Amniotic stem cell (primary cell): ENCODE data around the gene FAM114A1.
A peak's percentile ranks its signal among the peaks of the same experiment; 100 is the strongest.
"Not testable (repeated sequence)": the region's sequence is repeated elsewhere in the genome, so short reads cannot be mapped to it uniquely, and the experiment has no call there.

Experiments
- DNase-seq: peaks from one replicate; lab custom pipeline; 2025; lab: John Stamatoyannopoulos, UW

Gene FAM114A1

DNA sequence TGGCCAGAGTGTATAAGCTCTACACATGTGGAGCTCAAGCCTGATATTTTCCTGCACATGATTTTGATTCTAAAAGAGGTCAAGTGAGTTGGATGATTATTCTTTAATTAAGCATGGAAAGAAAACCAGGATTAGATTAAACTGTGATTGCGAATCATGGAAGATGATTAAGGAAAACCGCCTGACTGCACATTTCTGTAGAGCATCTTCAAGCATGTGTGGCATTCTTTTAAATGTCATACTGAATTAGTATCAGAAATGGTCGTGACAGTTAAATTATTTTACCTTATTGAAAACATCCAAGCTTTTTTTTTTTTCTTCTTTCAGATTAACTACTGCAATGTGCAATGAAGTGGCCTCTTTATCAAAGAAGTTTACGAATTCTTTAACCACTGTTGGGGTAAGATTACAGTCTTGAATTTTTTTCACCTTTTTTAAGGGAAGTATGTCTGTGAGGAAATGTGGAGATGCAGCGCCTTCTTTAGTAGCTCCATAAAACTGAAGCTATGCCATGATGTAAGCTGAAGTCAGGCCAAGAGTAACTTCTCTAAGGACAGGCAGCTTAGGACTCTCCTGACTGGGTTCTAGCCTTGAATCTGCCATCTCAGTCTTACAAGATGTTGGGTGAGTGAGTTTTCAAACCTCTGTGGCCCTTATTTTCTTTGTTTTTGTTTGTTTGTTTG, 67.9 kb downstream of the FAM114A1 start:
- no peak for DNase-seq

DNA sequence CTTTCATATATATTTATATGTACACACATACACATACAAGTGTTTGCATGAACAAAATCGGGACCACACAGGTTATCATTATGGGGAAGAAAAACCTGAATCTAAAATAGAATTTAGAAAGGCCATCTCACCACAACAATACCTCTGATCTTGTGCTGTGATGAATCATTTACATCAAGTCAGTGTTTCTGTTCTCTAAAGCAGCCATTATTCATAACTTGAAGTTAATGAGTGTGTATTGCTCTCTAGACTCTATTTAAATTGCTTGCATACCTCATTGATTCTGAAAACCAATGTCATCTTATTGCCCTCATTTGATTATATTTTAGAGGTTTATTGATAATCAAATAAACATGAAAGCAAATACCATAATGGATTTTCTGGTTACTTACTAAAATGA, 71.6 kb downstream of the FAM114A1 start:
- no peak for DNase-seq

DNA sequence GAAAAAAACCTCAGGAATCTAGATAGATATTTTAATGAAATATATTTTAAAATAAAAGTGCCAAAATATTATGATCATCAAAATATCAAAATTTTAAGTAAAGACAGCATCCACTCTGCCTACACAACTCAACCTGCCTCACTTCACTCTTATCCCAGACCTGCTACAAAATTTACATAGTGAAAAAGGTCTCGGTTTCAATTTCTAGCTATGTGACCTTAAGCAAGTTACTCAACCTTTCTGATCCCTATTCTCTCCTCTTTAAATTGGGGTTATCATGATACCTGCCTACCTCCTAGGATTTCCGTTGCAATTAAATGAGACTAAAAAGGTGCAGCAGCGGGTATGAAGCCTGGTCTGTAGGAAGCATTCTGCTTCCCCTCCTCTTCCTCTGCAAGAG, 72.9 kb downstream of the FAM114A1 start:
- DNase-seq = no peak

DNA sequence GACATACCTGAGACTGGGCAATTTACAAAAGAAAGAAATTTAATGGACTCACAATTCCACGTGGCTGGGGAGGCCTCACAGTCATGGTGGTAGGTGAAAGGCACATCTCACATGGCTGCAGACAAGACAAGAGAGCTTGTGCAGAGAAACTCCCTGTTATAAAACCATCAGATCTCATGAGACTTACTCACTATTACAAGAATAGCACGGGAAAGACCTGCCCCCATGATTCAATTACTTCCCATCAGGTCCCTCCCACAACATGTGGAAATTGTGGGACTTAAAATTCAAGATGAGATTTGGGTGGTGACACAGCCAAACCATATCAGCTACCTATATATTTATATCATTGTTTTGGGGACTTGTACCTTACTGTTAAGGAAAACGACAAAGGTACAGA, 74.3 kb downstream of the FAM114A1 start:
- DNase-seq = not testable (repeated sequence)

DNA sequence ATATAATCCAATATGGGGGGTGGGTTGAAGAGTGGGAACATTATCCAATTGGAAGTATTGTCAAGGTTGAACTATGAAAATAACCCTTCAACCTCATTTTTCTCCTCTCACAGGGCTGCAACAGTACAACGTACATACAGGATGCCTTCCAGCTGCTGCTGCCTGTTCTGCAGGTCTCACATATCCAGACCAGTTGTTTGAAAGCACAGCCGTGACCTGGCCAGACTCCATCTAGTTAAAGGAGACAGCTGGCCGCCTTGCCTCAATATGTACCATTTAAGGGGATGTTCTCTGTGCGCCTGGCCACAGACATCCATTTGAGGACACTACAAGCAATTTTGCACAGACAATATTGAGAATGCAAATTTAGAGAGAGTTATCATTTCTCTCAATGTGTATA, 75.7 kb downstream of the FAM114A1 start:
- DNase-seq = no peak

DNA sequence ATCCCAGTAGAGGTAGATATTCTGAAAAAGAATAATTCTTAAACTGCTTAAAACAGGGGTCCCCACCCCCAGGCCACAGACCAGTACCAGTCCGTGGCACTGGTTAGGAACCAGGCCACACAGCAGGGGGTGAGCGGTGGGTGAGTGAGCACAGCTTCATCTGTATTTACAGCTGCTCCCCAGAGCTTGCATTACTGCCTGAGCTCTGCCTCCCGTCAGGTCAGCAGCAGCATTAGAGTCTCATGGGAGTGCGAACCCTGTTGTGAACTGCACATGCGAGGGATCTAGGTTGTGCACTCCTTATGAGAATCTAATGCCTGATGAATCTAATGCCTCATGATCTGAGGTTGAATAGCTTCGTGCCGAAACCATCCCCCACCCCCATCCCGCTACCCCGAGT, 76.8 kb downstream of the FAM114A1 start:
- DNase-seq = no peak

DNA sequence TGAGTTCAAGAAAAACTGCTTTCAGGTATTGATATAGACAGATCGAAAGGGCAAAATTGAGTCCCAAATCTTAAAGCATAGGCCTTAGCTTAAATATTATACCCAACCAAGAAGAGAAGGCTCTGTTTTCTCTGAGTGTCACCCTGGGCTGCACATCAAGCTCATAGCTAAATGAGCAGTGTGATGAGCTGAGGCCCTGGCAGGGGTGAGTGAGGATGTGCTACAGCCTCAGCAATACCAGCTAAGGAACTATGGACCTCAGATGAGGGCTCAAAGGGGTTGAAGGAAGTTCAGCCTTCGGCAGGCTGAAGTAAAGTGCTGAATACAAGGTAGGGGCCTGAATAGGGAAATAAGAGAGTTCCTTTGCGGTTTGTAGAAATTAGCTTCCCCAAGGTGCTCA, 79.3 kb downstream of the FAM114A1 start:
- no peak for DNase-seq

DNA sequence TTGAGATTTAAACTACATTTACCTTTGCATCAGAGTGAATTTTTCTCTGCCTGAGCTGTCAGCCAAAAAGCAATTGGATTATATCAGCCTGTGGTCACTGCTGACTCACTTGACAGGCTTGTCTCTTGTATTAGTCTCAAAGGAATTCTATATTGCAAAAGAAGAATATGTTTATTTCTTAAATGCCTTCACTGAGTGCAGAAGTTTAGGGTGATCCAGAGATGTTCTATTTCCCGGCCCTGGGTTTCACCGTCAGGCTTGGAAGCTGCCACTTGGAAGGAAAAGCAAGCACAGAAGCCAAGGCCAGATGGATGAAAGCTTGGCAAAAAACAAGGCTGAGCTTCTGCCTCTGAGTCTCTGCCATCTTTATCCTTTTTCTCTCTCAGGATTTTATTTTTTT, 80.9 kb downstream of the FAM114A1 start:
- DNase-seq = peak; percentile 68

DNA sequence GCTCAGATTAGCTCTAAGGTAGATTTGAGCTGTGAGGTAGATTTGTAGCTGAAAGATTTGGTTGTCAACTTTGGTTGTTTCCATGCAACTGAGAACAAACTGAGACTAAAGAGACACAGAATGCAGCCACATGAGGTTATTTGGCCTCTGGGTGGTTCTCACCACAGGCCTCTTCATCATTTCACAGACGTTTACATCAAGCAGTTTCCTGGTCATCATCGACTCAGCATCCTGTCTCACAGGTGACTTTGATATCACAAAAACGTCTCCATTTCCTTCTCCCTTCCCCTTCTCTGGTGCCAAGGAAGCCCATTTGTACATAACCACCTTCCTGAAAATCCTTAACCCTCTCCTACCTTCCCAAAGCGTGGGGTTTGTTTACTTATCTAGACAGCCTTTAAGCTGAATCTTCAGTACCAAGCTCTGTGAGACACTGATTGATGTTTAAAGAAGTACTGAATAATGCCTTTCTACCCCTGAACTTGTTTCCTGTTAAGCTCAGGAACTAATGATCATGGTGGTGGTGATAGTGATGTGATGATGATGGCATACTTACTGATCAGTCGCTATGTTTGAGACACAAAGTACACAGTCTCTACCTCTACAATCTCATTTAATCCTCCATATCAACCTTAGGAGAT, 81.9 kb downstream of the FAM114A1 start:
- DNase-seq = no peak

DNA sequence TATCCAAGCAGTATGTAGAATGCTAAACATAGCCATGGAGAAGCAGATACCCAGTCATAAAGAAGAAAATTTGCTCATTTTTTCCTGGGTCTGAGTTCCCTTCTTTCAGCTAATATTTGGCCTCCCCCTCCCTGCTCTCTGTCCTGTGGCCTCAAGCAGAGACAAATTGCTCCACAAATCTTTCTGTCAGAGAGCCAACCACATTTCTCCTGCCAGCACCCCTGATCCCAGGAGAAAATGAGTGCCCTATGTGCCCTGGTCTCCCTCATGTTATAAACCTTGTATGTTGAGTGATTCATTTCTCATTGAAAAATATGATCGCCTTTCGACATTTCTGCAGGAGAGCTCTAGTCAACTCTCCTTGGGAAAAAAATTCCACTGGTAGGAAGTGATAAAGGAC, 82.6 kb downstream of the FAM114A1 start:
- no peak for DNase-seq

DNA sequence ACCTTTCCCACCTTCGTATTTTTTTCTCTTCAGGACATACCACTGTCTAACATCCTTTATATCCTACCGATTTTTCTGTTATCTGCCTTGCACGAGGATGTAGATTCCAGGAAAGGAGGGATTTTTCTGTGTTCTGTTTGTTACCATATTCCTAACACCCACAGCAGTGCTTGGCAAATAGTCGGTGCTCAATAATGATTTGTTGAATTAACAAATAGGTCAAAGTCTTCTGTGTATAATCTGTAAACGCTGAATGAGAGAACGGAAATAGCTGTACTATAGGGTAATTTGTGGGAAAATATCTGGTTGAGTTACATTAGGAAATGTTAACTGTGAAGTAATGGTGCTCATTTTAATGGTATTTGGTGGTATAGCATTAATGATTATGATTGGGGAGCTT, 83.1 kb downstream of the FAM114A1 start:
- DNase-seq = no peak

DNA sequence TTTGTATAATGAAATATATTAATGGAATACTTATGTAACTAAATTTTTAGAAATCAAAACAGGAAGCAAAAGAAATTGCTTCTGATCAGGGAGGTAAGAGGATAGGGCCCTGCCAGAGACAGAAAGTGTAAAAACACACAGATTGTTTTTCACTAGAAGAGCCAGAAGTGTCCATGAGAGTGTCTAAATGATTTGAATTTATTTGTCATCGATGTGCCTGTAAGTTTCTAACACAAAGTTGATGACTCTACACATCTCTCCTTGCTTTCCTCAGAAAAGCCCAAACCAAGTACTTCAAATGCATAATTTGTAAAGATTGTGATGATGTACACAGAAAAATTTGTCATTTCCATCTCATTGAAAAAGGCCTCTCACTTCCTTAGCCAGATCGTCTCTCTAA, 84.0 kb downstream of the FAM114A1 start:
- no peak for DNase-seq

DNA sequence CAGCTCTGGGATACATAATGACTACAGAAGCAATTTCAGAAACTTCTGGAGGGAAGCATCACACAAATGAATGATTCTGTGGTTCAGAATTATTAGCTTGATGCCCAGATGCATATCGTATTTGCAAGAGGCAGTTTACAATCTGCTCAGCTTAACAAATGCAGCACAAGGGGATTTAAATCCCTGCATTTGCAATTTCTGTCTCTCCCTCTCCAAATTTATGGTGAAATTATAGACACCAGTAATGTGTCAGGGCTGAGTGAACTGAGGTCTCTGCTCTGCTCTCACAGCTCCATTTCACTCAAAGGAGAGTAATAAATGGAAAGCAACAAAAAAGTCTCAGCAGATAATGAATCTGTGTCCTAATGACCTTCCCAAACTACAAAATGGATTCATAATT, 84.4 kb downstream of the FAM114A1 start:
- no peak for DNase-seq

DNA sequence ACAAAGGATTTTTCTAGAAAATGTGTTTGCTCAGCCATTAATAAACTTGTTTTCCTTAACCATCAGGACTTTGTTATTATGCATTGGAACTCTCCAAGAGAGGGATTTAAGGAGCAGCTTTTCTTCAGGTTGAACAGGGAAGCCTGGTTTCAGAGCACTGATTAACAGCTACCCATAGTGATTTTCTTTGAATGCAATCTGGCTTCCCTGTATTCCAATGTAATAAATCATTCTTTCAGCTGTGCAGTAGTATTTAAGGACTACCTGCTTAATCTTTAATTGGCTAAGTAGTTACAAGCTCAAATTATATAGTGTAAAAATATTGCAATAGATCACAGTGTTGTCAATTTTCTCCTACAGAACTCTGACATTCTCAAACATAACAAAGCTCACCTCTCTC, 87.1 kb downstream of the FAM114A1 start:
- no peak for DNase-seq

DNA sequence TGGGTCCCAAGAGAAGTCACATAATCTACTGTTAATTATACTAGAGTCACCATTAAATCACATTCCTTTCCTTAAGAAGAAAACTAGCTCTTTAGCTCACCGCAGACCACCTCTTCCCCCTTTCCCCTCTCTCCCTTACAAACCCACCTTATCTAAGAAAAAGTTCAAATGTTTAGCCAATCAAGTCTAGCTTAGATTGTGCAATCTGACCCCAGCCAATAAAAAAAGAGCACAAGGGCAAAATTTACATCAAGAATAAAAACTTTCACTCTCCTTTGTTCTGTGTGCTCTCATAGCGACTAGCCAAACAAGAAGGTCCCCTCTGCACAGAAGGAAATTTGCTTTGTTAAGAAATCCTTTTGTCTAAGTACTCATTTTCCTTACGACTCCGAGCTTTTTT, 88.4 kb downstream of the FAM114A1 start:
- DNase-seq = no peak

DNA sequence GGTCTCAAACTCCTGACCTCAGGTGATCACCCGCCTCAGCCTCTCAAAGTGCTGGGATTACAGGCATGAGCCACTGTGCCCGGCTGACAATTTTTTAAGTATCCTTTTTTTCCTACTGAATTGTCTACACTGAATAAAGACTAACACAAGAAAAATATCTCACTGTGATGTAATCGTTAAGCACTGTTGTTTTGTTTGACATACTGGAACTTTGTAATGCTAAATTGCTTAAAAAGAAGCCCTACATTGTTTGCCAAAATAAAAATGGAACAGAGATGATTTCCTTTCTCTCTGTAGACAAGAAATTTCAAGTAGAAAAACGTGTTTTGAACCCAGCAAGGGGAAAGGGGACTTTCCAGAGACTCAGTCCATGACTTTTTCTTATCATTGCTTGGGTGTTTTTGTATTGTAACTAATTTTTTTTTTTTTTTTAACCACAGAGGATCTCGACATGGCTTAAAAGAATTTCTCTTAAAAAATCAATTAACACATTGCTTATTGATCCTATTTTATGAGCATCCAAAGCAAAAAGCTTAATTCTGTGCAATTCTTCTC, 89.7 kb downstream of the FAM114A1 start:
- DNase-seq = no peak

DNA sequence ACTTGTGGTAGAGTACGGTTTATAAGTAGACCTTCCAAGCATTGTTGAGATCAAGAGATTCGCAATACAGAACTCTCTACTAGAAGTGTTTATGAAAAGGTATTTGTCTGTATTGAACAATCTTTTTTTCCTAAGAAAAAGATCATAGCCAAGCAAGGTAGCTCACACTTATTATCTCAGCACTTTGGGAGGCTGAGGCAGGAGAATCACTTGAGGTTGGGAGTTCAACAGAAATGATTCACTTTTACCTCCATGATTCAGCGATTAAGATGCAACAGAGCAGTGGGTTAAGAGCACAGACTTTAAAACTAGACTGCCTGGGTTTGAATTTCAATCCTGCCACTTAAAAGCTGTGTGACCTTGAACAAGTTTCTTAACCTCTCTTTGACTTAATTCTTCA, 90.3 kb downstream of the FAM114A1 start:
- DNase-seq = no peak

DNA sequence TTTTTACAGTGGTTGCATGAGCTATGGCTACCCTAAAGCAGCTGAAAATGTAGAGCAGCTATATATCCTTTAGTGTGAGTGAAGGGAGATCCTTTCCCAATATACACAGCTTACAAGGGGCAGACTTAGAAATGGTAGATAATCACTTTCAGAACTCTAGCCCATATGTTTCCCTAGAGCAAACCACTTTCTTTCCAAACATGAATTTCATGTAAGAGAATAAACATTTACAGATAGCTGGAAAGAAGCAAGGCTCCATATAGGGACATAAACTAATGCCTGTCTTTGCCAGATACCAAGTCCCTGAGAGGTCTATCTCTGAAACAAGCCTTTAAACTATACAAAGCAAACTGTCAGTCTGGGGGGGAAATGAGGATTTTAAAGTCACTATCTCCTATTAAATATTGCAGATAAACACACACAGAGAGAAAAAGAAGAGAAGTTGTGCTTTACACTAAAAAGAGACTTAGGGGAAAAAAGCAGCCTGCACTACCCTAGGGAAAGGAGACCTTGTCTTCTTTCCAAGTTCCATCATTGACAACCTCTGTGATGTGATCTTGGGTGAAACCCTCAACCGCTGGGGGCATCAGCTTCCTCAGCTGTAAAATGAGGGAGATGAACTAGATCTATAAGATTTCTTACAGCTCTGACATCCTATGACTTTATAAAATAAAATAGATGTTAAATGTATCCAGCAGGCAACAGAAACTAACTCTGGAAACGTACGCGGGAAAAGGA, 91.0 kb downstream of the FAM114A1 start:
- no peak for DNase-seq

DNA sequence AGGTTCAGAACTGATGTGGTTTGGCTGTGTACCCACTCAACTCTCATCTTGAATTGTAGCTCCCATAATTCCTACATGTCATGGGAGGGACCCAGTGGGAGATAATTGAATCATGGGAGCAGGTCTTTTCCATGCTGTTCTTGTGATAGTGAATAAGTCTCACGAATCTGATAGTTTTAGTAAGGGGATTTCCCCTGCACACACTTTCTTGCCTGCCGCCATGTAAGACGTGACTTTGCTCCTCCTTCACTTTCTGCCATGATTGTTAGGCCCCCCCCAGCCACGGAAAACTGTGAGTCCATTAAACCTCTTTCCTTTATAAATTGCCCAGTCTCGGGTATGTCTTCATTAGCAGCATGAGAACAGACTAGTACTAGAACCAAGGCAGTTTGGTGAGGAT, 91.6 kb downstream of the FAM114A1 start:
- not testable (repeated sequence) for DNase-seq

DNA sequence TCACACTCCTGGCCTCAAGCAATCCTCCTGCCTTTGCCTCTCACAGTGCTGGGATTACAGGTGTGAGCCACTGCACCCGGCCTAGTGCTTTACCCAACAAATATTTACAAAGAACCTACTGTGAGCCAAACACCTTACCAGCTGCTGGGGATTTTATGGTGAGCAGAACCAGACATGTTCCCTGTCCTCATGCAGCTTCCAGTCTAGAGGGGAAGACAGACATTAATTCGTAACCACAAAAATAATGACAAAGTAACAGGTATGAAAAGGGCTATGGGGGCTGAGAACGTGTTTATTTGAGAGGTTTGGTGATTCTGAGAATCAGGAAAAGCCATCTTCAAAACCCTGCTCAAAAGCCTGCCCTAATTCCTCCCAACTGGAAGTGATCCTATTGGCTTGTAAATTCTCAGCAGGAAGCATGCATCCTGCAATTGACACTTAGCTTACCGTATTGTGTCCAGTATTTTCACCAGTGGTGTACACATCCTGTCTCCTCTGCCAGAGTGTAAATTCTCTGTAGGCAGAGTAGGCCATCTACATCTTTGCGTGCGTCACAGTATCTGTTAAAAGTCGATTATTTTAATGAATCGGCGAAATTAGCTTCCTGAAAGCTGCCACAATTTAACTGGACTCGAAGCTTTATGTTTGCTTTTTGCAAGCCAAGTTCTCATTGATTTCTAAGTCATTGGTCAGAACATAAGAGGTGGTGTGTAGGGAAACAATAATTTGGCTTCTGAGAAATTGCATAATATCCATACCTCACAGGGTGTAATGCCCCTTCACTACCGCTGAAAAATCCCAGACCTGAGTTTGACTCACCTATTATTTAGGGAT, 97.6 kb downstream of the FAM114A1 start:
- no peak for DNase-seq

DNA sequence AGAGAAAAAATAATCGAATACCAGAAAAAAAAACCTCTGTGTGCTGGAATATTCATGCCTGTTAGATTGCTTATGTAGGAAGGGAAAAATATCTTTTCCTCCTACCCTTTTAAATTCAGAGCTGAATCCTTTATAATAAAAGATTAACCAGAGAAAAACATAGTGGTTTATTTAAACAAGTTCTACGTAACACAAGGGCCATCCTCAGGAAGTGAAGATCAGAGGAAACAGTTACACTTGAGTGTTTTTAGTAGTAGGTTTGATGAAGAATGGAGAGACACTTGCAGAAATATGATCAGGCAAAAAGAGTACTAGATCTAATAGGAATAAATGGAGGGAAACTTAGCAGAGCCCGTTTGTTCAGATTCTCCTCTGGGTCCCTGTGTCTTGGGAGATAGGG, 98.3 kb downstream of the FAM114A1 start:
- no peak for DNase-seq
